Myocyte (in vitro differentiated cells): Measurements from ENCODE around the gene MYH7. TPM values are rescaled to one million over a fixed set of nuclear protein-coding genes. Genes with fewer than 3 reads are reported as not detected.
A peak's percentile ranks its signal among the peaks of the same experiment; 100 is the strongest.

ENCODE experiments used
- DNase-seq: peaks from one replicate; pipeline ENCODE4 v3.0.0-alpha.2; 2012; ENCODE audit warnings: low read depth
- microRNA counts: library from miRNA; unstranded; fragments of <30 nt; microRNA quantifications from one replicate; lab custom pipeline; 2016
- microRNA-seq: library from miRNA; unstranded; fragments of <30 nt; microRNA quantifications from one replicate; pipeline ENCODE4, GENCODE V29; 2016
- total RNA-seq: library from RNA; depleted of rRNA; stranded (reverse); fragments of >200 nt; gene quantifications from 2 replicates; pipeline ENCODE4 v1.2.3, GENCODE V29; 2014

The MYH7 gene
- total RNA-seq, 1 donor from 2014 or later, result 155 TPM

GRCh38 chr14:23373041-23373440 is 62.4 kb downstream of the MYH7 start:
- no peak for DNase-seq

- DNase-seq, result no peak
These were observed 63.0 kb downstream of the MYH7 start, which contains the start of gene IL25 for GRCh38 chr14:23372509-23372908. Gene IL25 (plus strand): TSS chr14:23372809.

- no peak for DNase-seq
These were observed 63.6 kb downstream of the MYH7 start for GRCh38 chr14:23371865-23372264.

GRCh38 chr14:23370221-23370620 is 65.2 kb downstream of the MYH7 start:
- DNase-seq, result no peak

GRCh38 chr14:23366426-23366921 is 69.0 kb downstream of the MYH7 start:
- no peak for DNase-seq

GRCh38 chr14:23365732-23366425 is 69.6 kb downstream of the MYH7 start:
- DNase-seq, result no peak

GRCh38 chr14:23365036-23365731 is 70.3 kb downstream of the MYH7 start, which contains the start of gene EFS:
Gene EFS (minus strand): TSS chr14:23365172. CDS start chr14:23365025, 147 bp downstream.
- no peak for DNase-seq

GRCh38 chr14:23364164-23365035 is 71.1 kb downstream of the MYH7 start:
- no peak for DNase-seq

MicroRNAs encoded within 50 kb of the gene (microRNA counts, 767-probe panel; counts per million panel counts)
- microRNA hsa-miR-208a (lab: Ali Mortazavi, UCI) (not detected), microRNA hsa-miR-208b (lab: Ali Mortazavi, UCI) (not detected)

Small RNA genes lying within 50 kb of the gene (microRNA-seq; reads per million reads assigned to microRNA genes)
- 76.9 reads per million, percentile 52 among the genes with 10 or more reads in this experiment for gene MIR208A
- 815 reads per million, percentile 79 among the genes with 10 or more reads in this experiment for gene MIR208B

Other genes starting within 250 kb of the MYH7 start
- gene RNF212B, start 197.7 kb downstream of the MYH7 start, total RNA-seq, result not detected in 2 replicates
- 7.1 and 8.7 TPM in 2 replicates for gene HOMEZ, start 149.5 kb downstream of the MYH7 start, total RNA-seq
- gene PPP1R3E, start 132.8 kb downstream of the MYH7 start, total RNA-seq, result 6.1 and 8.1 TPM in 2 replicates
- gene BCL2L2, start 128.8 kb downstream of the MYH7 start, total RNA-seq, result 19.4 and 22.0 TPM in 2 replicates
- gene PABPN1, start 114.2 kb downstream of the MYH7 start, total RNA-seq, result 90.2 and 90.5 TPM in 2 replicates
- gene SLC22A17, start 82.8 kb downstream of the MYH7 start, total RNA-seq, result 9.6 and 11.1 TPM in 2 replicates
- gene EFS, start 70.5 kb downstream of the MYH7 start, total RNA-seq, result not detected in 2 replicates
- gene IL25, start 62.9 kb downstream of the MYH7 start, total RNA-seq, result not detected in 2 replicates
- not detected in 2 replicates for gene CMTM5, start 58.6 kb downstream of the MYH7 start, total RNA-seq
- gene MYH6, start 27.4 kb downstream of the MYH7 start, total RNA-seq, result 2.6 and 3.4 TPM in 2 replicates
- gene NGDN, start 34.0 kb upstream of the MYH7 start, total RNA-seq, result 34.3 and 39.5 TPM in 2 replicates
- gene ZFHX2, start 116.1 kb upstream of the MYH7 start, total RNA-seq, result 0.05 and 0.31 TPM in 2 replicates
- gene THTPA, start 120.6 kb upstream of the MYH7 start, total RNA-seq, result 31.6 and 42.1 TPM in 2 replicates
- 10.0 and 10.2 TPM in 2 replicates for gene AP1G2, start 132.1 kb upstream of the MYH7 start, total RNA-seq
- gene JPH4, start 143.1 kb upstream of the MYH7 start, total RNA-seq, result not detected in 2 replicates
- 0.19 and 1.2 TPM in 2 replicates for gene DHRS2, start 200.7 kb upstream of the MYH7 start, total RNA-seq